BJ (cell line): ENCODE results near the gene ASCC3. TPM values are rescaled to one million over a fixed set of nuclear protein-coding genes. Genes with fewer than 3 reads are reported as not detected.
"Not testable (repeated sequence)": the region's sequence is repeated elsewhere in the genome, so short reads cannot be mapped to it uniquely, and the experiment has no call there.

Experiments used
- CTCF ChIA-PET: fragments of 350-600 bp; formaldehyde crosslinking; extraction: SDS; loops from one replicate; lab custom pipeline; 2021; ENCODE audit warnings: antibody characterized with exemption, inconsistent platforms; lab: Yijun Ruan, JAX
- POLR2A ChIA-PET: fragments of 300-600 bp; sonication (Branson Sonifier 250); formaldehyde crosslinking; extraction: SDS; loops from one replicate; lab custom pipeline; 2021; ENCODE audit warnings: antibody characterized with exemption; lab: Charles Lee
- DNase-seq: peaks from one replicate; pipeline ENCODE4 v3.0.0-alpha.2; 2011; ENCODE audit warnings: low read depth
- H3K27me3 ChIP-seq: 2 replicates; pipeline ENCODE4 v1.6.0; 2011; ENCODE audit warnings: low read length; ENCODE audit not compliant: control insufficient read depth, insufficient read depth
- H3K36me3 ChIP-seq: 2 replicates; pipeline ENCODE4 v1.5.1; 2011; ENCODE audit warnings: low read length; ENCODE audit not compliant: control insufficient read depth, insufficient read depth
- H3K4me3 ChIP-seq: 2 replicates; pipeline ENCODE4 v1.5.1; 2011; ENCODE audit warnings: low read depth, mild to moderate bottlenecking, control low read depth, low read length
- polyA plus RNA-seq: library from polyadenylated mRNA; depleted of rRNA; stranded (reverse); fragments of >200 nt; gene quantifications from 2 replicates; pipeline ENCODE4 v1.2.3, GENCODE V29; 2011
- TF ChIP-seq, protein P1 (sequence below): IDR thresholded peaks from 2 replicates; pipeline ENCODE4 v1.5.1; 2011; ENCODE audit warnings: low read depth, mild to moderate bottlenecking, control low read depth, inconsistent platforms, low read length, moderate library complexity; ENCODE audit not compliant: insufficient read depth

The ASCC3 gene
- polyA plus RNA-seq, 1 experiment = 30.4 TPM

DNA sequence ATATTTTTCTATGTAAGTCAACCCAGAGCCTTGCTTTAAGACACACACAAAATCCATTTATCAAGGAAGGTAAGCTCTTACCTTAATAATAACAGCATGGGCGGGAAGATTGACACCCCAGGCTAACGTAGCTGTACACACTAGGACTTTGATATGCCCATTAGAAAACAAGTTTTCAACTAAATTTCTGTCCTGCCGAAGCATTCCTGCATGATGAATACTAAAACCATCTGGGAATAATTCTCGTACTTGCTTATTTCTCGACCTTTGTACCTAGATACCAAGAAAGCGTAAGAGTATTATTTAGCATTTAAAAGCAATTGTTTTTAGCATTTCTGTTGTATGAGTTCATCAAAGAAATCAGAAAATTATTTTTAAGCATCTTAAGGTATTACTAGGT is 218.9 kb downstream of the ASCC3 start:
- POLR2A ChIA-PET = no interaction called here

GRCh38 chr6:100658486-100658885 is 222.6 kb downstream of the ASCC3 start:
- ChIA-PET CTCF (interaction anchor here (1.0 to 2.2 kb wide), 5 partner anchors 192 to 555 kb away, joined by 3 to 8 read pairs (median 4); no protein-coding TSS in a partner anchor), POLR2A (no interaction called here)
- H3K4me3 ChIP-seq = no peak overlapping the region
- no peaks in the 10 kb centered on the region for H3K27me3 ChIP-seq
- TF ChIP-seq, protein P1, sequence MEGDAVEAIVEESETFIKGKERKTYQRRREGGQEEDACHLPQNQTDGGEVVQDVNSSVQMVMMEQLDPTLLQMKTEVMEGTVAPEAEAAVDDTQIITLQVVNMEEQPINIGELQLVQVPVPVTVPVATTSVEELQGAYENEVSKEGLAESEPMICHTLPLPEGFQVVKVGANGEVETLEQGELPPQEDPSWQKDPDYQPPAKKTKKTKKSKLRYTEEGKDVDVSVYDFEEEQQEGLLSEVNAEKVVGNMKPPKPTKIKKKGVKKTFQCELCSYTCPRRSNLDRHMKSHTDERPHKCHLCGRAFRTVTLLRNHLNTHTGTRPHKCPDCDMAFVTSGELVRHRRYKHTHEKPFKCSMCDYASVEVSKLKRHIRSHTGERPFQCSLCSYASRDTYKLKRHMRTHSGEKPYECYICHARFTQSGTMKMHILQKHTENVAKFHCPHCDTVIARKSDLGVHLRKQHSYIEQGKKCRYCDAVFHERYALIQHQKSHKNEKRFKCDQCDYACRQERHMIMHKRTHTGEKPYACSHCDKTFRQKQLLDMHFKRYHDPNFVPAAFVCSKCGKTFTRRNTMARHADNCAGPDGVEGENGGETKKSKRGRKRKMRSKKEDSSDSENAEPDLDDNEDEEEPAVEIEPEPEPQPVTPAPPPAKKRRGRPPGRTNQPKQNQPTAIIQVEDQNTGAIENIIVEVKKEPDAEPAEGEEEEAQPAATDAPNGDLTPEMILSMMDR = no peak
- DNase-seq = no peak
- no peaks in the 10 kb centered on the region for H3K36me3 ChIP-seq

More for the DNA sequence above, 218.9 kb downstream of the ASCC3 start:
- TF ChIP-seq, protein P1 = no peak
- CTCF ChIA-PET = interaction anchor here (0.5 to 1.6 kb wide), 2 partner anchors 555 to 1496 kb away, joined by 3 to 8 read pairs; no protein-coding TSS in a partner anchor
- Histone ChIP-seq H3K36me3 (no peaks in the 10 kb centered on the region), H3K4me3 (no peak overlapping the region), H3K27me3 (no peaks in the 10 kb centered on the region)
- no peak for DNase-seq

DNA sequence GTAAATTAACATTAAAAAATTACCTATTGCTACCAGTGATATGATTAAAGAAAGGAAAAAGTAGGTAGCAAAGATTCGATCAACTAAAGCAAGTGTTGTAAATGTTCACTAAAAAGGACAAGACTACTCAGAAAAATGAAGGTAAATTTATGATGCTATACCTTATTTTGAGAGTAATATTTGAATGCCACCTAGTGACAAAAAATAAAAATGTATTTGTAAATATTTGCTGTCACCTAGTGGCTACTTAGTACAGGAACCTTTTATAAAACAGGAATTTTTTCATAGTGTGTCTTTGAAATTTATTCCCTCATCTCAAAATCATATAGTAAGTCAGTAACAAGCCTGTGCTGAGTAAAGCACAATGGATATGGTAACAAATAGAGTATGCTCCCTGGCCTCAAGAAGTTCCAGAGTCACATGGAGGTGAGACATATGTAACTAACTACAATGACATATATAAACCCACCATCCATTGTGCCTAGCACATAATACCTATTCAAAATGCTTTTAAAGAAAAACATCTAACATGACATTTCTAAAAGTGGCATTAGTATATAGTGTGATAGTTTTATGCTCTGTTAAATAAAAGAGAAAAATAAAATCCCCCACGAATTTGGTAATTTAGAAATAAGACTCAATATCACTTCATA is 223.3 kb downstream of the ASCC3 start:
- Histone ChIP-seq H3K27me3 (no peaks in the 10 kb centered on the region), H3K4me3 (no peak overlapping the region), H3K36me3 (no peaks in the 10 kb centered on the region)
- no peak for DNase-seq
- ChIA-PET POLR2A (interaction anchor here (0.6 kb wide), 1 partner anchor 569 kb away, joined by 4 read pairs; no protein-coding TSS in a partner anchor), CTCF (interaction anchor here (0.8 to 2.2 kb wide), 10 partner anchors 13 to 554 kb away, joined by 3 to 8 read pairs (median 4); no protein-coding TSS in a partner anchor)
- TF ChIP-seq, protein P1 = peak; percentile 46

GRCh38 chr6:100641147-100641546 is 240.0 kb downstream of the ASCC3 start:
- POLR2A ChIA-PET, CTCF ChIA-PET, DNase-seq, H3K27me3 ChIP-seq, H3K4me3 ChIP-seq, H3K36me3 ChIP-seq: not testable (repeated sequence)

- no peaks in the 10 kb centered on the region for H3K27me3 ChIP-seq
- TF ChIP-seq, protein P1 = no peak
- H3K36me3 ChIP-seq = peaks cover 4% of the 10 kb centered on the region
- no peak overlapping the region for H3K4me3 ChIP-seq
- CTCF ChIA-PET = interaction anchor here (1.0 to 1.1 kb wide), 2 partner anchors 14 to 24 kb away, joined by 3 to 4 read pairs; no protein-coding TSS in a partner anchor
- DNase-seq = peak; percentile 69
- POLR2A ChIA-PET = no interaction called here
Observed at GRCh38 chr6:100633096-100633777, 247.9 kb downstream of the ASCC3 start.
